K562 (cell line): ENCODE results near the gene CCNB1IP1. TPM values are rescaled to one million over a fixed set of nuclear protein-coding genes. Genes with fewer than 3 reads are reported as not detected.

Experiments used
- CAMTA2 ChIP-seq: fragments of 250-450 bp; sonication (Bioruptor Pico); conservative IDR thresholded peaks from 2 replicates; pipeline ENCODE4 v1.5.1; 2022
- CCAR2 ChIP-seq: fragments of 200-400 bp; formaldehyde crosslinking; IDR thresholded peaks from 2 replicates; pipeline ENCODE4 v1.6.1; 2017; ENCODE audit warnings: mild to moderate bottlenecking, low read depth, low read length
- ERF ChIP-seq: fragments of 450-650 bp; formaldehyde crosslinking; IDR thresholded peaks from 2 replicates; pipeline ENCODE4 v1.4.0; 2020; ENCODE audit warnings: mild to moderate bottlenecking, mixed read lengths
- ETV5 ChIP-seq: sonication (generic); formaldehyde crosslinking; IDR thresholded peaks from 2 replicates; pipeline ENCODE4 v1.4.0; 2020; ENCODE audit warnings: low read depth, mild to moderate bottlenecking, missing genetic modification reagents
- MBD2 ChIP-seq: sonication (generic); IDR thresholded peaks from 2 replicates; pipeline ENCODE4 v1.6.1; 2016; ENCODE audit warnings: low read depth, borderline replicate concordance
- NBN ChIP-seq: fragments of 450-650 bp; IDR thresholded peaks from 2 replicates; pipeline ENCODE4 v1.6.1; 2016; ENCODE audit warnings: low read depth, mild to moderate bottlenecking
- POLR2AphosphoS5 ChIP-seq: IDR thresholded peaks from 2 replicates; pipeline ENCODE4 v1.6.1; 2011; ENCODE audit warnings: mild to moderate bottlenecking, low read depth, low read length, moderate library complexity; ENCODE audit not compliant: control insufficient read depth, insufficient read depth
- RBM39 ChIP-seq: fragments of 200-400 bp; formaldehyde crosslinking; optimal IDR thresholded peaks from 2 replicates; pipeline ENCODE3; 2018; ENCODE audit warnings: low read depth, low read length
- SIN3A ChIP-seq, 2 experiments: fragments of 150-350 bp in 1 of 2; IDR thresholded peaks; 2 replicates each; pipeline ENCODE4 v1.6.1; 2011 to 2016; ENCODE audit warnings: borderline replicate concordance in 2 of 2, low read depth in 2 of 2, low read length in 2 of 2, mild to moderate bottlenecking in 2 of 2, moderate library complexity in 2 of 2; ENCODE audit not compliant: control insufficient read depth in 1 of 2
- SMAD2 ChIP-seq: fragments of 150-350 bp; IDR thresholded peaks from 2 replicates; pipeline ENCODE4 v1.6.1; 2014; ENCODE audit warnings: low read depth, mild to moderate bottlenecking, low read length
- ZNF217 ChIP-seq: sonication (generic); formaldehyde crosslinking; IDR thresholded peaks from 2 replicates; pipeline ENCODE4 v1.8.0; 2022; ENCODE audit warnings: mild to moderate bottlenecking, missing genetic modification reagents
- ZNF589 ChIP-seq: fragments of 200-800 bp; sonication (Bioruptor generic); IDR thresholded peaks from 2 replicates; pipeline ENCODE4 v1.6.1; 2016; ENCODE audit warnings: low read depth, missing genetic modification characterization, missing compliant biosample characterization
- ZNF766 ChIP-seq: fragments of 200-800 bp; sonication (Bioruptor generic); conservative IDR thresholded peaks from 2 replicates; pipeline ENCODE4 v1.6.1; 2016; ENCODE audit warnings: missing genetic modification characterization, missing compliant biosample characterization
- ZSCAN29 ChIP-seq: fragments of 450-650 bp; IDR thresholded peaks from 2 replicates; pipeline ENCODE4 v1.6.1; 2017
- polyA plus RNA-seq, 8 experiments: library from polyadenylated mRNA; depleted of rRNA in 4 of 8; stranded (reverse) in 5 of 8; unstranded in 3 of 8; fragments of >200 nt; fragmentation: Nextera tagmentation in 2 of 8; fragmentation: Illumina TruSeq in 1 of 8; extraction: Ambion mirVana in 2 of 8; extraction: Trizol in 1 of 8; gene quantifications; 2 replicates each; pipeline versions ENCODE4 v1.2.1 to v1.2.3, GENCODE V29; 2011 to 2014; ENCODE audit warnings: inconsistent platforms in 1 of 8, missing spikeins in 1 of 8
- total RNA-seq, 7 experiments: library from RNA; depleted of rRNA in 6 of 7; stranded (reverse); fragments of >200 nt in 6 of 7; fragmentation: Illumina TruSeq in 2 of 7; extraction: Trizol in 2 of 7; gene quantifications; 2 replicates each; pipeline versions ENCODE4 v1.2.1 to v1.2.3, GENCODE V29; 2011 to 2021; ENCODE audit warnings: low replicate concordance in 1 of 7
- TF ChIP-seq, protein P1 (sequence below): fragments of 450-650 bp; IDR thresholded peaks from 2 replicates; pipeline ENCODE4 v1.6.1; 2018; ENCODE audit not compliant: partially characterized antibody
- TF ChIP-seq, protein P2 (sequence below): fragments of 250-450 bp; sonication (Bioruptor Pico); IDR thresholded peaks from 2 replicates; pipeline ENCODE4 v1.6.1; 2021; ENCODE audit warnings: mild to moderate bottlenecking
- TF ChIP-seq, protein P3 (sequence below), 2 experiments: fragments of 450-650 bp; conservative IDR thresholded peaks; 2 replicates each; pipeline ENCODE4 v1.6.1; 2017; ENCODE audit warnings: mild to moderate bottlenecking in 2 of 2, moderate library complexity in 2 of 2
- TF ChIP-seq, protein P4 (sequence below): sonication (generic); formaldehyde crosslinking; IDR thresholded peaks from 2 replicates; pipeline ENCODE4 v1.8.0; 2022; ENCODE audit warnings: mild to moderate bottlenecking, missing genetic modification reagents

CCNB1IP1 gene
- total and polyA plus RNA-seq, 9 of the 15 experiments (the other 6 are each of a cell fraction or from before 2014, with no cell fraction given): 51.8 to 152 (median 81.0) TPM

DNA sequence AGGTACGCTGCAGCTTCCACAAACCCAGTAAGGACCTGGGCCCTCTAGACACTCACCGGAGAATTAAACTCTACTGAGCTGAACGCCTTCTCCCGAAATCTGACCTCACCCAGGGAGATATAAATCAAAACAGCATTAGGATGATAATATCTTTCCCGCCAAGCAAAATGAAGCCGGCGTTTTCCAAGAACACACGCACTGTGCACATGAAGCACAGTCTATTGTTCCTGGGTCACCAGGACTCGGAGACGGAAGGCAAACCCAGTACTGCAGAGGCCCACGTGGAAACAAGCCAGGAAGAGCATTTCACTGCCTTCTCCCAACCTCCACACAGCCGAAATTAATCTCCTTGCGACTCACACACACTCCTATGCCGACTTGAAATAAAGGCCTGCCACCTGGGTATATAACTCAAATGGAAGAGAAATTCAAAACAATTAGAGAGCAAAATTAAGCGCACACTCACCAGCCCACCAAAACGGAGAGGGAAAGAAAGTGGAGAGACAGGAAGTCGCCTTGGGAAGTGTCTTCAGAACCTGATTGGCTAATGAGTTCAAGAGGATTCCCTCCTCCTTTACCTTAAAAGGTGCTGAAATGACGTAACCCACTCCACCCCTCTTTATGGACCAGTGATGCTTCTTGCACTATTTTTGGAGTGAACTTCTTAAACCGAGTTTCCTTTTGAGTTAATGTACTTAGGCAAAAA lies at the start of gene CCNB1IP1 (continued):
- TF ChIP-seq POLR2AphosphoS5 (0 out of 2 replicates have a peak, but pooled peaks have one; percentile 26), ETV5 (CRISPR knock-in tag) (no peak), MBD2 (no peak), SIN3A (IDR thresholded peaks at IDR 0.05; ENCODE audit: borderline replicate concordance in 2 of 2, control insufficient read depth in 1 of 2, low read depth in 2 of 2, low read length in 2 of 2) (peak; percentile 58 to 67; a peak in 2 of 4 replicates), SMAD2 (no peak), CAMTA2 (CRISPR knock-in tag) (no peak), ZNF589 (CRISPR knock-in tag) (no peak), ERF (no peak), NBN (peak; percentile 43; the same call in 1 of the 2 replicates), ZNF217 (CRISPR knock-in tag) (no peak), ZNF766 (CRISPR knock-in tag) (no peak), CCAR2 (no peak), ZSCAN29 (no peak), RBM39 (no peak)
- TF ChIP-seq, protein P1, sequence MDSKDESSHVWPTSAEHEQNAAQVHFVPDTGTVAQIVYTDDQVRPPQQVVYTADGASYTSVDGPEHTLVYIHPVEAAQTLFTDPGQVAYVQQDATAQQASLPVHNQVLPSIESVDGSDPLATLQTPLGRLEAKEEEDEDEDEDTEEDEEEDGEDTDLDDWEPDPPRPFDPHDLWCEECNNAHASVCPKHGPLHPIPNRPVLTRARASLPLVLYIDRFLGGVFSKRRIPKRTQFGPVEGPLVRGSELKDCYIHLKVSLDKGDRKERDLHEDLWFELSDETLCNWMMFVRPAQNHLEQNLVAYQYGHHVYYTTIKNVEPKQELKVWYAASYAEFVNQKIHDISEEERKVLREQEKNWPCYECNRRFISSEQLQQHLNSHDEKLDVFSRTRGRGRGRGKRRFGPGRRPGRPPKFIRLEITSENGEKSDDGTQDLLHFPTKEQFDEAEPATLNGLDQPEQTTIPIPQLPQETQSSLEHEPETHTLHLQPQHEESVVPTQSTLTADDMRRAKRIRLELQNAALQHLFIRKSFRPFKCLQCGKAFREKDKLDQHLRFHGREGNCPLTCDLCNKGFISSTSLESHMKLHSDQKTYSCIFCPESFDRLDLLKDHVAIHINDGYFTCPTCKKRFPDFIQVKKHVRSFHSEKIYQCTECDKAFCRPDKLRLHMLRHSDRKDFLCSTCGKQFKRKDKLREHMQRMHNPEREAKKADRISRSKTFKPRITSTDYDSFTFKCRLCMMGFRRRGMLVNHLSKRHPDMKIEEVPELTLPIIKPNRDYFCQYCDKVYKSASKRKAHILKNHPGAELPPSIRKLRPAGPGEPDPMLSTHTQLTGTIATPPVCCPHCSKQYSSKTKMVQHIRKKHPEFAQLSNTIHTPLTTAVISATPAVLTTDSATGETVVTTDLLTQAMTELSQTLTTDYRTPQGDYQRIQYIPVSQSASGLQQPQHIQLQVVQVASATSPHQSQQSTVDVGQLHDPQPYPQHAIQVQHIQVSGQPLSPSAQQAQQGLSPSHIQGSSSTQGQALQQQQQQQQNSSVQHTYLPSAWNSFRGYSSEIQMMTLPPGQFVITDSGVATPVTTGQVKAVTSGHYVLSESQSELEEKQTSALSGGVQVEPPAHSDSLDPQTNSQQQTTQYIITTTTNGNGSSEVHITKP: no peak
- TF ChIP-seq, protein P2, sequence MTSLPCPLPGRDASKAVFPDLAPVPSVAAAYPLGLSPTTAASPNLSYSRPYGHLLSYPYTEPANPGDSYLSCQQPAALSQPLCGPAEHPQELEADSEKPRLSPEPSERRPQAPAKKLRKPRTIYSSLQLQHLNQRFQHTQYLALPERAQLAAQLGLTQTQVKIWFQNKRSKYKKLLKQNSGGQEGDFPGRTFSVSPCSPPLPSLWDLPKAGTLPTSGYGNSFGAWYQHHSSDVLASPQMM (CRISPR knock-in tag): no peak
- TF ChIP-seq, protein P3, sequence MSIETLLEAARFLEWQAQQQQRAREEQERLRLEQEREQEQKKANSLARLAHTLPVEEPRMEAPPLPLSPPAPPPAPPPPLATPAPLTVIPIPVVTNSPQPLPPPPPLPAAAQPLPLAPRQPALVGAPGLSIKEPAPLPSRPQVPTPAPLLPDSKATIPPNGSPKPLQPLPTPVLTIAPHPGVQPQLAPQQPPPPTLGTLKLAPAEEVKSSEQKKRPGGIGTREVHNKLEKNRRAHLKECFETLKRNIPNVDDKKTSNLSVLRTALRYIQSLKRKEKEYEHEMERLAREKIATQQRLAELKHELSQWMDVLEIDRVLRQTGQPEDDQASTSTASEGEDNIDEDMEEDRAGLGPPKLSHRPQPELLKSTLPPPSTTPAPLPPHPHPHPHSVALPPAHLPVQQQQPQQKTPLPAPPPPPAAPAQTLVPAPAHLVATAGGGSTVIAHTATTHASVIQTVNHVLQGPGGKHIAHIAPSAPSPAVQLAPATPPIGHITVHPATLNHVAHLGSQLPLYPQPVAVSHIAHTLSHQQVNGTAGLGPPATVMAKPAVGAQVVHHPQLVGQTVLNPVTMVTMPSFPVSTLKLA (conservative IDR thresholded peaks at IDR 0.05): peak; percentile 91 to 95
- TF ChIP-seq, protein P4, sequence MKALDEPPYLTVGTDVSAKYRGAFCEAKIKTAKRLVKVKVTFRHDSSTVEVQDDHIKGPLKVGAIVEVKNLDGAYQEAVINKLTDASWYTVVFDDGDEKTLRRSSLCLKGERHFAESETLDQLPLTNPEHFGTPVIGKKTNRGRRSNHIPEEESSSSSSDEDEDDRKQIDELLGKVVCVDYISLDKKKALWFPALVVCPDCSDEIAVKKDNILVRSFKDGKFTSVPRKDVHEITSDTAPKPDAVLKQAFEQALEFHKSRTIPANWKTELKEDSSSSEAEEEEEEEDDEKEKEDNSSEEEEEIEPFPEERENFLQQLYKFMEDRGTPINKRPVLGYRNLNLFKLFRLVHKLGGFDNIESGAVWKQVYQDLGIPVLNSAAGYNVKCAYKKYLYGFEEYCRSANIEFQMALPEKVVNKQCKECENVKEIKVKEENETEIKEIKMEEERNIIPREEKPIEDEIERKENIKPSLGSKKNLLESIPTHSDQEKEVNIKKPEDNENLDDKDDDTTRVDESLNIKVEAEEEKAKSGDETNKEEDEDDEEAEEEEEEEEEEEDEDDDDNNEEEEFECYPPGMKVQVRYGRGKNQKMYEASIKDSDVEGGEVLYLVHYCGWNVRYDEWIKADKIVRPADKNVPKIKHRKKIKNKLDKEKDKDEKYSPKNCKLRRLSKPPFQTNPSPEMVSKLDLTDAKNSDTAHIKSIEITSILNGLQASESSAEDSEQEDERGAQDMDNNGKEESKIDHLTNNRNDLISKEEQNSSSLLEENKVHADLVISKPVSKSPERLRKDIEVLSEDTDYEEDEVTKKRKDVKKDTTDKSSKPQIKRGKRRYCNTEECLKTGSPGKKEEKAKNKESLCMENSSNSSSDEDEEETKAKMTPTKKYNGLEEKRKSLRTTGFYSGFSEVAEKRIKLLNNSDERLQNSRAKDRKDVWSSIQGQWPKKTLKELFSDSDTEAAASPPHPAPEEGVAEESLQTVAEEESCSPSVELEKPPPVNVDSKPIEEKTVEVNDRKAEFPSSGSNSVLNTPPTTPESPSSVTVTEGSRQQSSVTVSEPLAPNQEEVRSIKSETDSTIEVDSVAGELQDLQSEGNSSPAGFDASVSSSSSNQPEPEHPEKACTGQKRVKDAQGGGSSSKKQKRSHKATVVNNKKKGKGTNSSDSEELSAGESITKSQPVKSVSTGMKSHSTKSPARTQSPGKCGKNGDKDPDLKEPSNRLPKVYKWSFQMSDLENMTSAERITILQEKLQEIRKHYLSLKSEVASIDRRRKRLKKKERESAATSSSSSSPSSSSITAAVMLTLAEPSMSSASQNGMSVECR (CRISPR knock-in tag): no peak
